Nephron (organoid): ENCODE data around the gene IFI44.

Source experiments
- H3K27ac Mint-ChIP-seq, 3 experiments: 2 replicates each; pipeline ENCODE4 v1.8.0; 2020; ENCODE audit warnings: mixed read lengths in 3 of 3, mild to moderate bottlenecking in 2 of 3, moderate library complexity in 1 of 3
- H3K27me3 Mint-ChIP-seq: 2 replicates; pipeline ENCODE4 v1.8.0; 2021; ENCODE audit warnings: low read depth, mild to moderate bottlenecking, moderate library complexity, mixed read lengths
- H3K36me3 Mint-ChIP-seq: 2 replicates; pipeline ENCODE4 v1.8.0; 2020; ENCODE audit warnings: low read depth, mixed read lengths
- H3K4me1 Mint-ChIP-seq: 2 replicates; pipeline ENCODE4 v1.8.0; 2020; ENCODE audit warnings: mixed read lengths
- H3K4me3 Mint-ChIP-seq, 3 experiments: 2 replicates each; pipeline ENCODE4 v1.8.0; 2020; ENCODE audit warnings: mild to moderate bottlenecking in 3 of 3, mixed read lengths in 3 of 3, moderate library complexity in 2 of 3
- H3K9me3 Mint-ChIP-seq: 2 replicates; pipeline ENCODE4 v1.8.0; 2020; ENCODE audit warnings: mixed read lengths
- CTCF ChIP-seq, 3 experiments: fragments of 200-600 bp; sonication (generic); IDR thresholded peaks; one replicate each; pipeline ENCODE4 v1.5.0; 2021; ENCODE audit warnings: antibody characterized with exemption in 3 of 3; ENCODE audit not compliant: unreplicated experiment in 3 of 3

Gene IFI44

GRCh38 chr1:78607944-78608343, 41.7 kb upstream of the IFI44 start:
- H3K9me3 Mint-ChIP-seq, result no peaks in the 10 kb centered on the region
- H3K4me1 Mint-ChIP-seq, result peaks cover 13% of the 10 kb centered on the region
- peaks cover 4% of the 10 kb centered on the region for H3K27me3 Mint-ChIP-seq
- H3K36me3 Mint-ChIP-seq, result no peaks in the 10 kb centered on the region
- H3K4me3 Mint-ChIP-seq, result no peak overlapping the region
- TF ChIP-seq CTCF (IDR thresholded peaks at IDR 0.05; ENCODE audit: unreplicated experiment in 3 of 3), result no peak
- no peak overlapping the region for H3K27ac Mint-ChIP-seq

- peaks cover 32% of the 10 kb centered on the region for H3K4me1 Mint-ChIP-seq
Measured at GRCh38 chr1:78617615-78618026, 32.0 kb upstream of the IFI44 start.

GRCh38 chr1:78619032-78619431, 30.6 kb upstream of the IFI44 start:
- Mint-ChIP-seq H3K36me3 (no peaks in the 10 kb centered on the region), H3K4me1 (peaks cover 32% of the 10 kb centered on the region), H3K4me3 (peak overlapping the region in 2 of 3 experiments; percentile 7 to 43), H3K27me3 (peaks cover 3% of the 10 kb centered on the region), H3K9me3 (no peaks in the 10 kb centered on the region), H3K27ac (peak overlapping the region; percentile 85 to 93 (median 86))
- no peak for TF ChIP-seq CTCF (IDR thresholded peaks at IDR 0.05; ENCODE audit: unreplicated experiment in 3 of 3)

More at GRCh38 chr1:78617615-78618026, 32.0 kb upstream of the IFI44 start:
- Mint-ChIP-seq H3K27ac (peak overlapping the region; percentile 43 to 71 (median 58)), H3K4me3 (peak overlapping the region in 2 of 3 experiments; percentile 18 to 33), H3K36me3 (no peaks in the 10 kb centered on the region), H3K9me3 (no peaks in the 10 kb centered on the region), H3K27me3 (no peaks in the 10 kb centered on the region)
- TF ChIP-seq CTCF (IDR thresholded peaks at IDR 0.05; ENCODE audit: unreplicated experiment in 3 of 3), result peak; percentile 73 to 88 (median 87)

GRCh38 chr1:78619446-78619802, 30.2 kb upstream of the IFI44 start:
- H3K36me3 Mint-ChIP-seq, result no peaks in the 10 kb centered on the region
- H3K9me3 Mint-ChIP-seq, result no peaks in the 10 kb centered on the region
- peaks cover 32% of the 10 kb centered on the region for H3K4me1 Mint-ChIP-seq
- no peak for TF ChIP-seq CTCF (IDR thresholded peaks at IDR 0.05; ENCODE audit: unreplicated experiment in 3 of 3)
- peaks cover 3% of the 10 kb centered on the region for H3K27me3 Mint-ChIP-seq
- H3K27ac Mint-ChIP-seq, result peak overlapping the region; percentile 85 to 93 (median 86)
- H3K4me3 Mint-ChIP-seq, result peak overlapping the region in 2 of 3 experiments; percentile 39 to 72

- H3K4me1 Mint-ChIP-seq, result peaks cover 32% of the 10 kb centered on the region
- H3K27me3 Mint-ChIP-seq, result peaks cover 3% of the 10 kb centered on the region
- H3K4me3 Mint-ChIP-seq, result peak within 1 kb of the TSS; percentile 62 to 80 (median 72)
- peak within 1 kb of the TSS; percentile 85 to 93 (median 86) for H3K27ac Mint-ChIP-seq
- H3K9me3 Mint-ChIP-seq, result no peaks in the 10 kb centered on the region
- H3K36me3 Mint-ChIP-seq, result no peaks in the 10 kb centered on the region
- no peak for TF ChIP-seq CTCF (IDR thresholded peaks at IDR 0.05; ENCODE audit: unreplicated experiment in 3 of 3)
Measured at GRCh38 chr1:78619803-78620579, 29.6 kb upstream of the IFI44 start, which contains the start of gene IFI44L. TSS of gene IFI44L (plus strand) at chr1:78620448. CDS start at chr1:78627916, 7,468 bp downstream.
